Measurements from ENCODE around the gene ZDHHC14. TPM values are rescaled to one million over a fixed set of nuclear protein-coding genes. Genes with fewer than 3 reads are reported as not detected.

Gene ZDHHC14
- total RNA-seq, 1 experiment from 2014 or later, result 17.3 TPM

DNA sequence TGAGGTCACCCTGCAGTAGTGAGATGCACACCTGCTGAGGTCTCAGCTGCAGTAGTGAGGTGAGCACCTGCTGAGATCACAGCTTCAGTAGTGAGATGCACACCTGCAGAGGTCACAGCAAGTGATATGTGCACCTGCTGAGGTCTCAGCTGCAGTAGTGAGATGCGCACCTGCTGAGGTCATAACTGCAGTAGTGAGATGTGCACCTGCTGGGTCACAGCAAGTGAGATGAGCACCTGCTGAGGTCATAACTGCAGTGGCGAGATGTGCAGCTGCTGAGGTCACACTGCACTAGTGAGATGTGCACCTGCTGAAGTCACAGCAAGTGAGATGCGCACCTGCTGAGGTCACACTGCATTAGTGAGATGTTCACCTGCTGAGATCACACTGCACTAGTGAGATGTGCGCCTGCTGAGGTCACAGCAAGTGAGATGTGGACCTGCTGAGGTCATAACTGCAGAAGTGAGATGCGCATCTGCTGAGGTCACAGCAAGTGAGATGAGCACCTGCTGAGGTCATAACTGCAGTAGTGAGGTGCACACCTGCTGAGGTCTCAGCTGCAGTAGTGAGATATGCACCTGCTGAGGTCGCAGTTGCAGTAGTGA is 20.8 kb downstream of the ZDHHC14 start:
- Mint-ChIP-seq H3K4me1 (ENCODE audit: low read depth, unreplicated experiment) (no peaks in the 10 kb centered on the region), H3K4me3 (ENCODE audit: low read depth, unreplicated experiment) (no peak overlapping the region), H3K27me3 (ENCODE audit: unreplicated experiment) (no peaks in the 10 kb centered on the region), H3K27ac (ENCODE audit: unreplicated experiment) (no peak overlapping the region), H3K9me3 (ENCODE audit: low read depth, unreplicated experiment) (no peaks in the 10 kb centered on the region), H3K36me3 (ENCODE audit: insufficient read depth, unreplicated experiment) (peaks cover 4% of the 10 kb centered on the region)
- DNase-seq, result no peak
- TF ChIP-seq, protein P1, sequence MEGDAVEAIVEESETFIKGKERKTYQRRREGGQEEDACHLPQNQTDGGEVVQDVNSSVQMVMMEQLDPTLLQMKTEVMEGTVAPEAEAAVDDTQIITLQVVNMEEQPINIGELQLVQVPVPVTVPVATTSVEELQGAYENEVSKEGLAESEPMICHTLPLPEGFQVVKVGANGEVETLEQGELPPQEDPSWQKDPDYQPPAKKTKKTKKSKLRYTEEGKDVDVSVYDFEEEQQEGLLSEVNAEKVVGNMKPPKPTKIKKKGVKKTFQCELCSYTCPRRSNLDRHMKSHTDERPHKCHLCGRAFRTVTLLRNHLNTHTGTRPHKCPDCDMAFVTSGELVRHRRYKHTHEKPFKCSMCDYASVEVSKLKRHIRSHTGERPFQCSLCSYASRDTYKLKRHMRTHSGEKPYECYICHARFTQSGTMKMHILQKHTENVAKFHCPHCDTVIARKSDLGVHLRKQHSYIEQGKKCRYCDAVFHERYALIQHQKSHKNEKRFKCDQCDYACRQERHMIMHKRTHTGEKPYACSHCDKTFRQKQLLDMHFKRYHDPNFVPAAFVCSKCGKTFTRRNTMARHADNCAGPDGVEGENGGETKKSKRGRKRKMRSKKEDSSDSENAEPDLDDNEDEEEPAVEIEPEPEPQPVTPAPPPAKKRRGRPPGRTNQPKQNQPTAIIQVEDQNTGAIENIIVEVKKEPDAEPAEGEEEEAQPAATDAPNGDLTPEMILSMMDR (IDR thresholded peaks at IDR 0.05; ENCODE audit: unreplicated experiment), result no peak
- intact Hi-C loops (cut with micrococcal nuclease; ENCODE audit: unreplicated experiment), result no loop called here
- CTCF ChIA-PET, result interaction anchor here (0.6 kb wide), 1 partner anchor 52 kb away, joined by 3 read pairs; no protein-coding TSS in a partner anchor
- BruUV-seq (replicated peaks), result no TSS peak

DNA sequence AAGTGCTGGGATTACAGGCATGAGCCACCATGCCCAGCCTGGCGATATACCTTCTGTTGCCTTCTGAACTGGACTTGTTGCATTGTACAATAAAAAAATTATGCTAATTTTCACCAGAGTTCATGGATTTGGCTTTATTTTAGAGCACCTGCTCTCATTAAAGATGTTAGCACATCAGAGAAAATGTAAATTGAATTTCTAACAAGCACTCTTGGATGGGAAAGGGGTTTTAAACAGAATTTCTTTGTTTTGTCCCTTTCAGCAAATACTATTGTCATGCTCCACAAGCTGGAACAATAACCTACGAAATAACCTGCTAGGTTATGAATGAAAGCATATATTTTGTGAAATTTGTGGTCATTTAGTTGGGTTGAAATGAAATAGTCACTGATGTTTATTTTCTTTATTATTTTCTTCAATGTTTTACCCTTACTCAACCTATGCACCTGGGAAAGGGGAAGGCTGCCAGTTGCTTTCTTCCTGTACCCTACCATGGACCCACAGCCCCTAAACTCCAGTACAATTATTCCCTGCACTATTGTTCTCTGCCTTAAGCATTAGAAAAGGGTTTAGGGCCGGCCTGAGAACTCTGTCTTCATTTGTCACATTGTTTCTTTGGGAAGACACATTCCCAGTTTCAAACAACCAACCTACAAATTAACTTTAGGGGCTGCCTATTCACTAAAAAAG is 22.2 kb downstream of the ZDHHC14 start:
- Mint-ChIP-seq H3K9me3 (ENCODE audit: low read depth, unreplicated experiment) (no peaks in the 10 kb centered on the region), H3K27ac (ENCODE audit: unreplicated experiment) (no peak overlapping the region), H3K36me3 (ENCODE audit: insufficient read depth, unreplicated experiment) (peaks cover 4% of the 10 kb centered on the region), H3K4me3 (ENCODE audit: low read depth, unreplicated experiment) (no peak overlapping the region), H3K27me3 (ENCODE audit: unreplicated experiment) (no peaks in the 10 kb centered on the region), H3K4me1 (ENCODE audit: low read depth, unreplicated experiment) (no peaks in the 10 kb centered on the region)
- CTCF ChIA-PET, result no interaction called here
- TF ChIP-seq, protein P1 (IDR thresholded peaks at IDR 0.05; ENCODE audit: unreplicated experiment), result no peak
- intact Hi-C loops (cut with micrococcal nuclease; ENCODE audit: unreplicated experiment), result no loop called here
- no peak for DNase-seq
- BruUV-seq (replicated peaks), result no TSS peak

DNA sequence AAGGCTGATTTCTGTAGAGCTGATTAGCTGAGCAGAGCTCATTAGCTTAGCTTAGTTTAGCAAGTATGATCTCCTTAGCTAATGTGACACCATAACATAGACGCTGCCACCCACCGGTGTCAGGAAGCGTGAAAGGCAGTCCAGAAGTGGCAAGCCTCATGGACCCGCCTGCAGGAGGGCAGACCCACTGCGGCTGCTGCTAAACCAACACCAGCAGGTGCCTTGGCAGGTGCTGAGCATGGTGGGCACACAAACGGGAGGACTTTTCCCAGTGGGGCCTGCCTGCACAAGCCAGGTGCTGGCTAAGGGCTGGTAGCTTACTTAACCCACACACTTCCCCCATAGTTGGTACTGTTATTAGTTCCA is 22.7 kb downstream of the ZDHHC14 start:
- no peaks in the 10 kb centered on the region for H3K4me1 Mint-ChIP-seq (ENCODE audit: low read depth, unreplicated experiment)
- H3K4me3 Mint-ChIP-seq (ENCODE audit: low read depth, unreplicated experiment), result no peak overlapping the region
- H3K27ac Mint-ChIP-seq (ENCODE audit: unreplicated experiment), result no peak overlapping the region
- peaks cover 4% of the 10 kb centered on the region for H3K36me3 Mint-ChIP-seq (ENCODE audit: insufficient read depth, unreplicated experiment)
- TF ChIP-seq, protein P1 (IDR thresholded peaks at IDR 0.05; ENCODE audit: unreplicated experiment), result no peak
- DNase-seq, result no peak
- intact Hi-C loops (cut with micrococcal nuclease; ENCODE audit: unreplicated experiment), result no loop called here
- no TSS peak for BruUV-seq (replicated peaks)
- no peaks in the 10 kb centered on the region for H3K27me3 Mint-ChIP-seq (ENCODE audit: unreplicated experiment)
- H3K9me3 Mint-ChIP-seq (ENCODE audit: low read depth, unreplicated experiment), result no peaks in the 10 kb centered on the region
- CTCF ChIA-PET, result no interaction called here

DNA sequence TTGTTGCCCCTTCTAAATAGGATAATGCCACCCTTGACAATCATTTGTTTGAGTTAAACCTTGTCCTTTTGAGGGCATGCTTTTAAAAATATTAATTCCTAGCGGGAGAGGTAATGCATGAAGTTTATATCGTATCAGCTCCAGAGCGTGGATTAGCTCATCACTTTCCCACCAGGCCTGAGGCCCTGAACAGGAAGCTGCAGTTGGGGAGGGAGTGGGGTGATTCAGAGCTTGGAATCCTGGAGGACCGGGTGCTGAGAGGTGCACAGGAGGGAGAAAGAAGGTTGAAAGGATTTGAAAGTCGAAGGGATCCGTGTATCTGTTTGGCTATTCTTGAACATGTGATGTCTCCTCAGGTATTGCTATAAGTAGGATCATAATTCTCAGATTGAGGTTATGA is 25.0 kb downstream of the ZDHHC14 start:
- H3K27ac Mint-ChIP-seq (ENCODE audit: unreplicated experiment), result no peak overlapping the region

More for the DNA sequence above, 25.0 kb downstream of the ZDHHC14 start:
- intact Hi-C loops (cut with micrococcal nuclease; ENCODE audit: unreplicated experiment), result no loop called here
- CTCF ChIA-PET, result no interaction called here
- no peaks in the 10 kb centered on the region for H3K4me1 Mint-ChIP-seq (ENCODE audit: low read depth, unreplicated experiment)
- BruUV-seq (replicated peaks), result no TSS peak
- H3K9me3 Mint-ChIP-seq (ENCODE audit: low read depth, unreplicated experiment), result no peaks in the 10 kb centered on the region
- H3K27me3 Mint-ChIP-seq (ENCODE audit: unreplicated experiment), result no peaks in the 10 kb centered on the region
- no peak overlapping the region for H3K4me3 Mint-ChIP-seq (ENCODE audit: low read depth, unreplicated experiment)
- TF ChIP-seq, protein P1 (IDR thresholded peaks at IDR 0.05; ENCODE audit: unreplicated experiment), result no peak
- H3K36me3 Mint-ChIP-seq (ENCODE audit: insufficient read depth, unreplicated experiment), result peaks cover under 1% of the 10 kb centered on the region
- DNase-seq, result no peak

Data from Calu3 (cell line).